AG09319 (cell line): ENCODE data around the gene FAM83D.
"Not testable (repeated sequence)": the region's sequence is repeated elsewhere in the genome, so short reads cannot be mapped to it uniquely, and the experiment has no call there.

Experiments used
- DNase-seq: peaks from one replicate; pipeline ENCODE4 v3.0.0-alpha.2; 2010; ENCODE audit warnings: low read depth; ENCODE audit errors: extremely low read depth
- TF ChIP-seq, protein P1 (sequence below): IDR thresholded peaks from 2 replicates; pipeline ENCODE4 v1.5.1; 2011; ENCODE audit warnings: low read depth, mild to moderate bottlenecking, inconsistent platforms, low read length, moderate library complexity

Gene FAM83D

DNA sequence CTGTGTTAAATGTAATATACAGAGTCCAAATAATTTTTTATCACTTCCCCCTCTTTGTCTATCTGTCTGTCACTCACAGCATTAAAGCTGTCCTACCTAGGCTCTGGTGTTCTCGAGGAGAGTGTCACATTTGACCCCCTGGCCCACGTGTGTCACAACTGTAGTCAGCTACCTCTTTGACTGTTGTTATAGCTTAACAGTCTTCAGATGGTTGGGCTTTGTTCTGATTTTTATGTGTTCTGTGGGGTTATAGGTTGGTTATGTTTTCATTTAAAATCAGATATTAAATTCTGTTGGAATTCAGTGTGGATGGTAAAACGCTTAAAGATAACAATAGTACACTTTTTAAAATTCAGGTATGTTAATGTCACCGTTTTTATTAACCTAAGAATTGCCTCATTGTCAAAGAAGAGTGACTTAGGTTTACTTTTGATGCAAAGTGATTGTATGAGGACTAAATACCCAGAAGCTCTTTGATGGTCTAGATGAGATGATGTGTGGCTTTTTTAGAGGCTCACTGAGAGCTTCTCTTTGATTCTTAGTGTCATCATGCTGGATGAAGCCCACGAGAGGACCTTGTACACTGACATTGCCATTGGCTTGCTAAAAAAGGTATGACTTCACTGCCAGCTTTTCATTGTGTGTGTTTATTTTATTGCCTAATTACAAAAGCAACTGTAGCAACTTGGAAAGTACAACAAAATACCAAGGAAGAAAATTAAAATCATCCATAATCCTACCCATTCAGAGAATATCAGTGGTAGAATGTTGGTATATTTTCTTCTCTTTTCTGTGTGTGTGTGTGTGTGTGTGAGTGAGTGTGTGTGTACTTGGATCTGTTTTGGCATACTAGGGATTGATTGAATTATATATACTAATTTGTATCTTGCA lies 65.8 kb downstream of the FAM83D start:
- no peak for DNase-seq
- TF ChIP-seq, protein P1, sequence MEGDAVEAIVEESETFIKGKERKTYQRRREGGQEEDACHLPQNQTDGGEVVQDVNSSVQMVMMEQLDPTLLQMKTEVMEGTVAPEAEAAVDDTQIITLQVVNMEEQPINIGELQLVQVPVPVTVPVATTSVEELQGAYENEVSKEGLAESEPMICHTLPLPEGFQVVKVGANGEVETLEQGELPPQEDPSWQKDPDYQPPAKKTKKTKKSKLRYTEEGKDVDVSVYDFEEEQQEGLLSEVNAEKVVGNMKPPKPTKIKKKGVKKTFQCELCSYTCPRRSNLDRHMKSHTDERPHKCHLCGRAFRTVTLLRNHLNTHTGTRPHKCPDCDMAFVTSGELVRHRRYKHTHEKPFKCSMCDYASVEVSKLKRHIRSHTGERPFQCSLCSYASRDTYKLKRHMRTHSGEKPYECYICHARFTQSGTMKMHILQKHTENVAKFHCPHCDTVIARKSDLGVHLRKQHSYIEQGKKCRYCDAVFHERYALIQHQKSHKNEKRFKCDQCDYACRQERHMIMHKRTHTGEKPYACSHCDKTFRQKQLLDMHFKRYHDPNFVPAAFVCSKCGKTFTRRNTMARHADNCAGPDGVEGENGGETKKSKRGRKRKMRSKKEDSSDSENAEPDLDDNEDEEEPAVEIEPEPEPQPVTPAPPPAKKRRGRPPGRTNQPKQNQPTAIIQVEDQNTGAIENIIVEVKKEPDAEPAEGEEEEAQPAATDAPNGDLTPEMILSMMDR: no peak

DNA sequence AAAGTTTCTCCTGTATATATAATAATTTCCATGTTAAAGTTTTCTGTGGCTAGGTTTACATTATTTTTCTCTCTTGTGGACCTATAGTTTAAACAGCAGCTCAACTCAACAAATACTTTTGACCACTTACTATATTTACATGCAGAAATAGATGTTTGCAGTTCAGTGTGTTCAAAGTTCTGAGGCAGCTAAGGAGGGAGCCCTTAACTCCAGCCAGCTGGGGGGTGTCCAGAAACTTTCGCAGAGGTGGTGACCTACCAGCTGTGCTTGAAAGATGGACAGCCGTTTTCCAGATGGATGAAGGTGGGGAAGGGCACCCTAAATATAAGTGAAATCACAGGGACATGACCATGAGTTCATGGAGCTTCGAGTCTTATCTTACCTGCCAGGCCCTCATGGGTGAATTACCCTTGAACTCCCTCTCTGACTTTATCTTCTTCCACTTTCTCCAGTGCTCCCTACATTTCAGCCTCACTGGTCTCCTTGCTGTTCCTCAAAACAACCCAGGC lies 69.4 kb downstream of the FAM83D start:
- no peak for DNase-seq

DNA sequence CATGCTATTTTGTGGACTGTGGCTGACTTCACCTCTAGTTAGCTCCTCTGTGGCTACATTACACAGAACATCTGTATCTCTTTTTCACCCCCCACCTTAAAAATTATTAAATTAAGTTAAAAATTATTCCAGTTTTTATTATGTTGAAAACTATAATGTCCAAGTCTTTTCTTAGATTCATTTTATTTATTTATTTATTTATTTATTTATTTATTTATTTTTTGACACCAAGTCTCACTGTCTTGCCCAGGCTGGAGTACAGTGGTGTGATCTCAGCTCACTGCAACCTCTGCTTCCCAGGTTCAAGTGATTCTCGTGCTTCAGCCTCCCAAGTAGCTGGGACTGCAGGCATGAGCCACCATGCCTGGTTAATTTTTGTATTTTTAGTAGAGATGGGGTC lies 70.6 kb downstream of the FAM83D start:
- DNase-seq: not testable (repeated sequence)

More for the DNA sequence above, 69.4 kb downstream of the FAM83D start:
- TF ChIP-seq, protein P1: no peak

DNA sequence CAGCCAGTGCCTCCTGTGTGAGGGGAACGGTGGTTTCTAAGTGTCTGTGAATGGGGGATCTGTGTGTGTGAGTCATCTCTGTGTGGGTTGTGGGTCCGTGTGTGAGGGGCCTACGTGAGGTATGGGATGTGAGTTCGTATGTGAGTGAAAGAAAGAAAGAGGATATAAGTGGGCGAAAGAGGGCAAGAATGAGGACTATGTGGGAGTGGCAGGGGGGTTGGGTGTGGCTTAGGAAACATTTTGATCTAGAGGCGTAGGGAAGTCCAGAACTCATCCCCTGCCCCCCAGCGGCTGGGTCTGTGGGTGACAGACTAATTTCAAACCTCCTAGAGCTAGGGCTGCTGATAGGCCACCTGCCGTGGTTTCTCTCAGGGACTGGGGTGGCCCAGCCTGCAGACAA lies 71.4 kb downstream of the FAM83D start:
- TF ChIP-seq, protein P1: no peak
- DNase-seq: no peak

DNA sequence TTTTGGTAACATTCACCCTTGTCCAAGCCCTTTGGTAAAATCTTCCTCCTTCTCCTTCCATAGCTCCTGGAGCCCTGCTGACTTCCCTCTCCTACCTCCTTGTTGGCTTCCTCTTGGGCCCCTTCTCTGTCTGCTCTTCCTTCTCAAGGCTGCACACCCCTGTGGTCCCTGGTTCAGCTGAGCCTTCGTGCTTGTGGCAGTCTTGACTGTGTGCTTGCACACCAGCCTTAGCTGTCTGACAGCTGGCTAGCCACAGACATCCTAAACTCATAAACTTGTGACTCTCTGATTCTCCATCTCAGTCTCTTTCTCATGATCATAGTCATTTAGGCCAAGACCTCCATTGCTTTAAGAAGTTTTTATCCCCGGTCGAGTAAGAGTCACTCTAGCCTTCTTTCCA lies 73.0 kb downstream of the FAM83D start:
- DNase-seq: no peak
- TF ChIP-seq, protein P1: no peak

DNA sequence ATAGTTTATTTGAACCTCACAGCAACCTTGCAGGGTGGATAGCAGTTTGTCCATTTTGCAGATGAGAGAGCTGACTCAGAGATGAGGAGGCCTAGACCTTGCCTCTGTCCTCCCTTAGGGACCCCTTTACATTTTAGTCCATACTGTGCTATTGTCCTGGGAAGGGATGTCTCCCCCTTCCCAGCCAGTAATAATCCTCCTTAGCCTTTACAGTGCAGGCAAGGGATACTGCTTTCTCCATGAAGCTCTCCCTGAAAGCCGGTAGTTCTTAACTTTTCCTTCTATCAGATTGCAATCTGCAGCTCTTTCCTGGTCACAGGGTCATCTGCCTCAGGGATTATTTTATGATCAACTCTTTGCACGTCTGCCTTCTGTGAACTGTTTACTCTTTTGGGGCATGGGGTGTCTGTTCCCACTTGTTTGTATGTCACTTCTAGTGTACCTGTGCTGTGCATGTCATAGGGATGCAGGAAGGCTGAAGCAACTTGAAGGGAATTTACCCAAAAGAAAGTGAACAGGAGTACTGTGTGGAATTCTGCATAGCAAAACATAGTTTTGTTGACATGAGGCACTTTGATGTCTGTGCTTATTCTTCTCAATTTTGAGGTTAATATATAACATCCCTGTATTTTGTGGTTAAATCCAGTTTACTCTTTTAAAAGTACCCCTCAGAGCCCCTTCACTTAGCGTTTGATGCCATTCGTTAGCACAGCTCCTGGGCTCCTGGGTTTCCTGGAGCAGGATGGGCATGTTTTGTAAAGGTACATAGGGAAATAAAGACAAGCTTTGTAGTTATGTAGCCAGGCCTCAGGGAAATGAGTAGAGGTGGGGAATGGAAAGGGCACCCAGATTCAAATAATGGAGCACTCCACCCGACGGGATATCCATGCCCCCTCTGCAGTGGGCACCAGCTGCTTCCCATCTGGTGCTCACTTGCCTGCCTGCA lies 74.0 kb downstream of the FAM83D start:
- TF ChIP-seq, protein P1: no peak
- no peak for DNase-seq
